IPS-15b (cell line): Measurements from ENCODE around the gene SCAMP5.

Experiments used
- H3K27me3 ChIP-seq: one replicate; pipeline ENCODE4 v1.6.1; 2013; ENCODE audit warnings: low read length; ENCODE audit not compliant: control insufficient read depth, insufficient read depth
- H3K36me3 ChIP-seq: one replicate; pipeline ENCODE4 v1.6.1; 2013; ENCODE audit warnings: low read length; ENCODE audit not compliant: control insufficient read depth, insufficient read depth
- H3K4me1 ChIP-seq: one replicate; pipeline ENCODE4 v1.6.1; 2013; ENCODE audit warnings: mild to moderate bottlenecking, low read length; ENCODE audit not compliant: control insufficient read depth, insufficient read depth
- H3K4me3 ChIP-seq: one replicate; pipeline ENCODE4 v1.5.1; 2013; ENCODE audit warnings: low read depth, low read length
- H3K9ac ChIP-seq: one replicate; pipeline ENCODE4 v1.6.1; 2013; ENCODE audit warnings: low read depth, mild to moderate bottlenecking, low read length
- H3K9me3 ChIP-seq: one replicate; pipeline ENCODE4 v1.6.1; 2013; ENCODE audit warnings: mild to moderate bottlenecking, low read length; ENCODE audit not compliant: control insufficient read depth, insufficient read depth

The SCAMP5 gene

DNA sequence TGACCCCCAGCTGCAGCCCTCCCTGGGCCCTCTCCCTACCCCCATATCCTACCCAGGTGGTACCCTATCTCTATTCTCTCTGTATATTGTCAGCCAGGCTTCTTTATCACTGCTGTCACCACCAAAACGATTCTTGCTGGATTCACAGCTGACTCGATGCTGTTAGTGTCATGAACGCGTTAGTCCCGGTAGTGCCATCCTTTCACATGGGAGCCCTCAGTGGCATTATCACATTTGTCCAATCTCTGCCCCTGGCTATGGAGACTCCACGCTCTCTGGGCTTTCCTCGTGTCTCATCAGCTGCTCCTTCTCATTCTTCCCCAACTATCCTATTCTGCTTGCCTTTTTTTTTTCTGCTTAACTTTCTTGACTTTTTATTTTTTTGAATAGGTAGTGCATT is 7.0 kb downstream of the SCAMP5 start:
- no peak overlapping the region for H3K9ac ChIP-seq
- H3K27me3 ChIP-seq: no peaks in the 10 kb centered on the region
- no peak overlapping the region for H3K4me3 ChIP-seq
- no peaks in the 10 kb centered on the region for H3K9me3 ChIP-seq
- peaks cover 6% of the 10 kb centered on the region for H3K36me3 ChIP-seq
- H3K4me1 ChIP-seq: no peaks in the 10 kb centered on the region

DNA sequence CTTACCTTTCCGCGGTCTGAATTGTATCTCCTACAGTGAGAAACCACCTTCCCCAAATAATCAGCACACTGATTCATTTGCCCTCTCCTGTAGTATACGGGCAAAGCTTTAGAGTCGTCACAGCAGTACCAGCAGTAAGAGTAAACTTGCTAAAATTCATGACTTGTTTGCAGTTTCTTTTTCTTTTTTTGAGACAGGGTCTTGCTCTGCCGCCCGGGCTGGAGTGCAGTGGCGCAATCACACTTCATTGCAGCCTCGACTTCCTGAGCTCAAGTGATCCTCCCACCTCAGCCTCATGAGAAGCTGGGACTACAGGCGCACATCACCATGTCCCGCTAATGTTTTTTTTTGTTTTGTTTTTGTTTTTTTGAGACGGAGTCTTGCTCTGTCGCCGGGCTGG is 11.9 kb downstream of the SCAMP5 start:
- Histone ChIP-seq H3K36me3 (peaks cover 7% of the 10 kb centered on the region), H3K9ac (no peak overlapping the region), H3K27me3 (no peaks in the 10 kb centered on the region), H3K4me3 (no peak overlapping the region), H3K9me3 (no peaks in the 10 kb centered on the region), H3K4me1 (no peaks in the 10 kb centered on the region)

GRCh38 chr15:75008221-75008625 is 12.9 kb downstream of the SCAMP5 start:
- Histone ChIP-seq H3K9ac (no peak overlapping the region), H3K4me3 (no peak overlapping the region), H3K36me3 (peaks cover 15% of the 10 kb centered on the region), H3K4me1 (no peaks in the 10 kb centered on the region), H3K27me3 (no peaks in the 10 kb centered on the region), H3K9me3 (no peaks in the 10 kb centered on the region)

DNA sequence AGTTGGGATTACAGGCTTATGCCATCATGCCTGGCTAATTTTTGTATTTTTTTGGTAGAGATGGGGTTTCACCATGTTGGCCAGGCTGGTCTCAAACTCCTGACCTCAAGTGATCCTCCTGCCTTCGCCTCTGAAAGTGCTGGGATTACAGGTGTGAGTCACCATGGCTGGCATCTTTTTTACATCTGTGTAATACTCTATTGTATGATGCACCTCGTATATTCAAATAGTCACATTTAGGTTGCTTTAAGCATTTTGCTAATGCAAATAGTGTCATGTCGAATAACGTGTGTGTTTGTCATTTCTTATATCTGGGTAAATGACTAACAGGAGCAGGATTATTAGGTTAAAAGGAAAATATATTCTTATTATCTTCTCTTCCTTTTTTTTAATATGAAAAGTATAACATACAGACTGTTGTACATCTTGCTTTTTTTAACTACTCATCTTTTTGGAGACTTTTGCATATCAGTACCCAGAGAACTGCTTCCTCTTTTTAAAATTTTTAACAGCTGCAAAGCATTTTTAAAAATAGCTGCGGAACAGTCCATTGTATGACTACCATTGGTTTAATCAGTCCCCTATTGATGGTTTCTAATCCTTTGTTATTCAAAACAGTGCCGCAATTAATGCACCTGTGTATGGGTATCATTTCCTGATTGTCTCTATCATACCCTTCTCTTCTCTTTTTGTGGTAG is 13.4 kb downstream of the SCAMP5 start:
- Histone ChIP-seq H3K4me1 (no peaks in the 10 kb centered on the region), H3K9me3 (no peaks in the 10 kb centered on the region), H3K9ac (no peak overlapping the region), H3K27me3 (no peaks in the 10 kb centered on the region), H3K36me3 (peaks cover 15% of the 10 kb centered on the region), H3K4me3 (no peak overlapping the region)

DNA sequence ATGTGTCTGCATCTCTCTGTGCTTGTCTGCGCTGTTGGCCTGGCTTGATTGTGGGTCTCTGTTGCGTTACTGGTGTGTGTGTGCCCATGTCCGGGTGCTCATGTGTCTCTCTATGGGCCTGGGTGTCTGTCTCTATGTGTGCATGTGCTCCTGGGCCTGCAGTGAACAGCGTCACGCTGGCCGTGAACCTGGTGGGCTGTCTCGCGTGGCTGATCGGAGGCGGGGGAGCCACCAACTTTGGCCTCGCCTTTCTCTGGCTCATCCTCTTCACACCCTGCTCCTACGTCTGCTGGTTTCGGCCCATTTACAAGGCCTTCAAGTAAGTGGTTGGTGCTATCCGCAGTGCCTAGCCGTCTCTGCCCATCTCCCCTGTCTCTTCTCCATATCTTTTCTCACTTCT is 21.1 kb downstream of the SCAMP5 start:
- Histone ChIP-seq H3K9ac (no peak overlapping the region), H3K36me3 (peaks cover 43% of the 10 kb centered on the region), H3K9me3 (no peaks in the 10 kb centered on the region), H3K27me3 (no peaks in the 10 kb centered on the region), H3K4me3 (no peak overlapping the region), H3K4me1 (no peaks in the 10 kb centered on the region)

DNA sequence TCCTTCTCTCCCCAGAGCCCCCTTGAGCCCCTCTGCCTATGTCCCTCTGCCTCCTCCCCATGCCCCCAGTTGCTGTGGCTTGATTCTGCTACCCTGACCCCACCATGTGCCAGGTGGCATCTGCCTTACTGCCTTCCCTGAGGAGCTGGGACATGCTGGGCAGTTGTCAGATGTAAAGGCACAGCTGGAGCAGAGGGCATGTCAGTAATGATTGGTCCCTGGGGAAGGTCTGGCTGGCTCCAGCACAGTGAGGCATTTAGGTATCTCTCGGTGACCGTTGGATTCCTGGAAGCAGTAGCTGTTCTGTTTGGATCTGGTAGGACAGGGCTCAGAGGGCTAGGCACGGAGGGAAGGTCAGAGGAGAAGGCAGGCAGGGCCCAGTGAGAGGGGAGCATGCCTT is 24.6 kb downstream of the SCAMP5 start:
- no peaks in the 10 kb centered on the region for H3K9me3 ChIP-seq
- H3K4me3 ChIP-seq: no peak overlapping the region
- H3K4me1 ChIP-seq: peaks cover 2% of the 10 kb centered on the region
- H3K9ac ChIP-seq: no peak overlapping the region
- H3K27me3 ChIP-seq: no peaks in the 10 kb centered on the region
- H3K36me3 ChIP-seq: peaks cover 24% of the 10 kb centered on the region

GRCh38 chr15:75021341-75021740 is 26.0 kb downstream of the SCAMP5 start:
- Histone ChIP-seq H3K27me3 (no peaks in the 10 kb centered on the region), H3K36me3 (peaks cover 24% of the 10 kb centered on the region), H3K9me3 (no peaks in the 10 kb centered on the region), H3K4me3 (no peak overlapping the region), H3K9ac (no peak overlapping the region), H3K4me1 (peaks cover 2% of the 10 kb centered on the region)

DNA sequence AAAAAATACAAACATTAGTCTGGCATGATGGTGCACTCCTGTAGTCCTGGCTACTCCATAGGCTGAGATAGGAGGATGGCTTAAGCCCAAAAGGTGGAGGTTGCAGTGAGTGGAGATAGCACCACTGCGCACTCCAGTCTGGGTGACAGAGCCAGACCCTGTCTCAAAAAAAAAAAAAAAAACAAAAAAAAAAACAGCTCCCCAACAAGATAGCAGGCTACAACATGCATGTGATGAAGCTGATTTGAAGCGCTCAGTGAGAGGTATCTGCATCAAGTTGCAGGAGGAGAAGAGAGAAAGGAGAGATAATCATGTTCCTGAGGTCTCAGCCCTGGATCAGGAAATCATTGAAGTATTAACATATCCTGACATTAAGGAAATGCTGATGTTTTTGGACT is 27.4 kb downstream of the SCAMP5 start:
- no peak overlapping the region for H3K9ac ChIP-seq
- peaks cover 2% of the 10 kb centered on the region for H3K4me1 ChIP-seq
- H3K9me3 ChIP-seq: no peaks in the 10 kb centered on the region
- H3K27me3 ChIP-seq: no peaks in the 10 kb centered on the region
- H3K36me3 ChIP-seq: peaks cover 16% of the 10 kb centered on the region
- H3K4me3 ChIP-seq: no peak overlapping the region

DNA sequence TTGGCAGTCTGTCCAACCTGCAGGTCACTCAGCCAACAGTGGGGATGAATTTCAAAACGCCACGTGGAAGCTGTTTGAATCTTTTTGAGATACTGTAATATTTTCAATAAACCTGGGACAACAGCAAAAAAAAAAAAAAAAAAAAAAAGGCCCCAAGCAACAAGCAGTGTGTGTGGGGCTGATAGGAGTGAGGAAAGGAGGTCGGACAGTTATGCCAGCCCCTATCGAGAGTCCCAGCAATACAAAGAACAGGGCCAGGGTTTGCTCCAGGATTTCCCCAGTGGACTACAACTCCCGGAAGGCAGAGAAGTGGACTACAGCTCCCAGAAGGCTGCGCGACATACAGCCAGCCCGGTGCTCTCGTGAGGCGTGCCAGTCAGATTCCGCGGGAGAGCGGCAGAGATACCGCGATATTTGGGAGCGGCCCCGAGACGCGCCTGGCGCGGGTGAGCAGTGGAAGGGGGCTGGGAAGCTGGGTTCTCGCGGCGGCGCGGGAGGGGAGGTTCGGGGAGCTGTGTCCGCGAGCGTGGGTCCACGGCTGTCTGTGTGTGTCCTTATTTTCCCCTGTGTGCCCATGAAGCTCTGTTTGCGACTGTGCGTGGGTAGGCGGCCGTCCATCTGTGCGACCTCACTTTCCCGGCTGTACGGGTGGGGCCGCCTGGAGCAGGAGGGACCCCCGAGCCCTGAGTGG is 28.0 kb downstream of the SCAMP5 start, which contains the start of gene PPCDC:
TSS of gene PPCDC (plus strand) at position 410 of the 691 bp plus-strand sequence. CDS start 4,729 bp downstream, outside the sequence.
- H3K4me1 ChIP-seq: peaks cover 2% of the 10 kb centered on the region
- H3K9me3 ChIP-seq: no peaks in the 10 kb centered on the region
- peak within 1 kb of the TSS; percentile 92 for H3K4me3 ChIP-seq
- H3K27me3 ChIP-seq: no peaks in the 10 kb centered on the region
- H3K36me3 ChIP-seq: peaks cover 15% of the 10 kb centered on the region
- H3K9ac ChIP-seq: peak within 1 kb of the TSS; percentile 96

- Histone ChIP-seq H3K27me3 (no peaks in the 10 kb centered on the region), H3K36me3 (peaks cover 10% of the 10 kb centered on the region), H3K9ac (peak overlapping the region; percentile 96), H3K4me1 (peaks cover 2% of the 10 kb centered on the region), H3K9me3 (no peaks in the 10 kb centered on the region), H3K4me3 (peak overlapping the region; percentile 92)
Observed at GRCh38 chr15:75023872-75024636, 28.7 kb downstream of the SCAMP5 start.

GRCh38 chr15:75025107-75025506 is 29.7 kb downstream of the SCAMP5 start:
- Histone ChIP-seq H3K4me3 (no peak overlapping the region), H3K27me3 (no peaks in the 10 kb centered on the region), H3K9me3 (no peaks in the 10 kb centered on the region), H3K9ac (no peak overlapping the region), H3K36me3 (peaks cover 6% of the 10 kb centered on the region), H3K4me1 (peaks cover 10% of the 10 kb centered on the region)
